HG03378 (cell line): ENCODE data around the gene CTSF.

Experiments used
- ATAC-seq: cut with Tn5 transposase; IDR thresholded peaks from one replicate; pipeline ENCODE4 v1.9.1; 2021; ENCODE audit warnings: mild to moderate bottlenecking, moderate library complexity; ENCODE audit not compliant: unreplicated experiment

CTSF gene

GRCh38 chr11:66539870-66540213, 28.6 kb downstream of the CTSF start:
- no peak for ATAC-seq

GRCh38 chr11:66539170-66539869, 29.1 kb downstream of the CTSF start:
- no peak for ATAC-seq

- no peak for ATAC-seq
These were observed 35.6 kb downstream of the CTSF start for GRCh38 chr11:66532784-66533183.

GRCh38 chr11:66531841-66532240, 36.6 kb downstream of the CTSF start:
- ATAC-seq = no peak

GRCh38 chr11:66530927-66531709, 37.3 kb downstream of the CTSF start:
- ATAC-seq = no peak

GRCh38 chr11:66529655-66530054, 38.8 kb downstream of the CTSF start:
- ATAC-seq = no peak

GRCh38 chr11:66529069-66529468, 39.3 kb downstream of the CTSF start:
- ATAC-seq = no peak

GRCh38 chr11:66524304-66525040, 43.9 kb downstream of the CTSF start:
- no peak for ATAC-seq

- no peak for ATAC-seq
These were observed 44.8 kb downstream of the CTSF start for GRCh38 chr11:66523611-66524010.
